WTC11 (cell line): ENCODE data around the gene AMN. TPM values are rescaled to one million over a fixed set of nuclear protein-coding genes. Genes with fewer than 3 reads are reported as not detected.

ENCODE experiments used
- ATAC-seq: fragments of 200-7000 bp; cut with Tn5 transposase; 2 replicates; pipeline ENCODE4 v1.10.0; 2021; ENCODE audit warnings: mild to moderate bottlenecking, moderate library complexity
- CTCF ChIA-PET: fragments of 300-600 bp; sonication (Branson Sonifier 250); formaldehyde crosslinking; loops from one replicate; lab custom pipeline; 2021; ENCODE audit warnings: antibody characterized with exemption; lab: Charles Lee
- POLR2A ChIA-PET: fragments of 350-600 bp; sonication (Branson Sonifier 250); formaldehyde crosslinking; loops from one replicate; lab custom pipeline; 2021; ENCODE audit warnings: antibody characterized with exemption; lab: Charles Lee
- DNase-seq: peaks from one replicate; pipeline ENCODE4 v3.0.0; 2021; ENCODE audit warnings: low spot score
- H3K27ac Mint-ChIP-seq: 2 replicates; pipeline ENCODE4 v1.8.0; 2021; ENCODE audit warnings: mixed read lengths
- H3K27me3 Mint-ChIP-seq: 2 replicates; pipeline ENCODE4 v1.8.0; 2021; ENCODE audit warnings: low read depth, mild to moderate bottlenecking, moderate library complexity, mixed read lengths
- H3K36me3 Mint-ChIP-seq: 2 replicates; pipeline ENCODE4 v1.8.0; 2021; ENCODE audit warnings: mixed read lengths
- H3K4me1 Mint-ChIP-seq: 2 replicates; pipeline ENCODE4 v1.8.0; 2022; ENCODE audit warnings: mixed read lengths
- H3K4me3 Mint-ChIP-seq: 2 replicates; pipeline ENCODE4 v1.8.0; 2021; ENCODE audit warnings: mild to moderate bottlenecking, moderate library complexity, mixed read lengths
- H3K9me3 Mint-ChIP-seq: 2 replicates; pipeline ENCODE4 v1.8.0; 2021; ENCODE audit warnings: mixed read lengths
- ATF3 ChIP-seq: sonication (generic); formaldehyde crosslinking; conservative IDR thresholded peaks from 2 replicates; pipeline ENCODE4 v1.8.1; 2022; ENCODE audit warnings: mild to moderate bottlenecking, missing genetic modification reagents
- CTCF ChIP-seq: fragments of 200-600 bp; IDR thresholded peaks from 2 replicates; pipeline ENCODE4 v1.8.0; 2022; ENCODE audit warnings: antibody characterized with exemption
- E2F4 ChIP-seq: sonication (generic); formaldehyde crosslinking; IDR thresholded peaks from 2 replicates; pipeline ENCODE4 v1.8.1; 2022; ENCODE audit warnings: low read depth, mild to moderate bottlenecking, moderate library complexity, missing genetic modification reagents, borderline replicate concordance
- EMX1 ChIP-seq: fragments of 250-450 bp; sonication (Bioruptor Pico); IDR thresholded peaks from 2 replicates; pipeline ENCODE4 v1.8.0; 2021; ENCODE audit warnings: mild to moderate bottlenecking
- ERG ChIP-seq: fragments of 250-450 bp; sonication (Bioruptor Pico); IDR thresholded peaks from 2 replicates; pipeline ENCODE4 v1.8.0; 2021; ENCODE audit warnings: mild to moderate bottlenecking
- ETV6 ChIP-seq: sonication (generic); formaldehyde crosslinking; IDR thresholded peaks from 2 replicates; pipeline ENCODE4 v1.8.1; 2022; ENCODE audit warnings: mild to moderate bottlenecking, missing genetic modification reagents
- GRHL2 ChIP-seq: fragments of 250-450 bp; sonication (Bioruptor Pico); IDR thresholded peaks from 2 replicates; pipeline ENCODE4 v1.8.0; 2022; ENCODE audit warnings: mild to moderate bottlenecking, moderate library complexity; ENCODE audit not compliant: insufficient replicate concordance, severe bottlenecking
- IRF2 ChIP-seq: sonication (generic); formaldehyde crosslinking; IDR thresholded peaks from 2 replicates; pipeline ENCODE4 v1.8.0; 2022; ENCODE audit warnings: low read depth, missing genetic modification reagents, borderline replicate concordance
- MXD4 ChIP-seq: fragments of 250-450 bp; sonication (Bioruptor Pico); IDR thresholded peaks from 2 replicates; pipeline ENCODE4 v1.8.0; 2021; ENCODE audit warnings: mild to moderate bottlenecking, moderate library complexity, borderline replicate concordance
- OVOL2 ChIP-seq: fragments of 250-450 bp; sonication (Bioruptor Pico); IDR thresholded peaks from 2 replicates; pipeline ENCODE4 v1.9.0; 2021; ENCODE audit warnings: mild to moderate bottlenecking, borderline replicate concordance
- TCF7 ChIP-seq: sonication (generic); formaldehyde crosslinking; IDR thresholded peaks from 2 replicates; pipeline ENCODE4 v1.8.0; 2022; ENCODE audit warnings: mild to moderate bottlenecking, low read depth, missing genetic modification reagents, moderate library complexity
- TEAD1 ChIP-seq: sonication (generic); formaldehyde crosslinking; IDR thresholded peaks from 2 replicates; pipeline ENCODE4 v1.8.0; 2022; ENCODE audit warnings: mild to moderate bottlenecking, missing genetic modification reagents
- ZBTB21 ChIP-seq: sonication (generic); formaldehyde crosslinking; IDR thresholded peaks from 2 replicates; pipeline ENCODE4 v1.8.1; 2023; ENCODE audit warnings: mild to moderate bottlenecking, missing genetic modification reagents, borderline replicate concordance
- ZMAT4 ChIP-seq: fragments of 250-450 bp; sonication (Bioruptor Pico); IDR thresholded peaks from 2 replicates; pipeline ENCODE4 v1.9.0; 2021; ENCODE audit warnings: mild to moderate bottlenecking
- ZNF281 ChIP-seq: sonication (generic); formaldehyde crosslinking; IDR thresholded peaks from 2 replicates; pipeline ENCODE4 v1.8.0; 2023; ENCODE audit warnings: mild to moderate bottlenecking, missing genetic modification reagents
- ZSCAN18 ChIP-seq: fragments of 250-450 bp; sonication (Bioruptor Pico); IDR thresholded peaks from 2 replicates; pipeline ENCODE4 v2.1.2; 2022; ENCODE audit warnings: mild to moderate bottlenecking, moderate library complexity
- total RNA-seq: library from RNA; stranded (reverse); gene quantifications from 3 replicates; pipeline ENCODE4 v1.2.3, GENCODE V29; 2021
- TF ChIP-seq, protein P1 (sequence below): sonication (generic); formaldehyde crosslinking; IDR thresholded peaks from 2 replicates; pipeline ENCODE4 v1.8.1; 2023; ENCODE audit warnings: mild to moderate bottlenecking, moderate library complexity, missing genetic modification reagents
- TF ChIP-seq, protein P2 (sequence below): sonication (generic); formaldehyde crosslinking; IDR thresholded peaks from 2 replicates; pipeline ENCODE4 v1.8.1; 2022; ENCODE audit warnings: low read depth, missing genetic modification reagents, borderline replicate concordance

AMN gene
- total RNA-seq, 1 experiment from 2014 or later = 2.8 TPM

DNA sequence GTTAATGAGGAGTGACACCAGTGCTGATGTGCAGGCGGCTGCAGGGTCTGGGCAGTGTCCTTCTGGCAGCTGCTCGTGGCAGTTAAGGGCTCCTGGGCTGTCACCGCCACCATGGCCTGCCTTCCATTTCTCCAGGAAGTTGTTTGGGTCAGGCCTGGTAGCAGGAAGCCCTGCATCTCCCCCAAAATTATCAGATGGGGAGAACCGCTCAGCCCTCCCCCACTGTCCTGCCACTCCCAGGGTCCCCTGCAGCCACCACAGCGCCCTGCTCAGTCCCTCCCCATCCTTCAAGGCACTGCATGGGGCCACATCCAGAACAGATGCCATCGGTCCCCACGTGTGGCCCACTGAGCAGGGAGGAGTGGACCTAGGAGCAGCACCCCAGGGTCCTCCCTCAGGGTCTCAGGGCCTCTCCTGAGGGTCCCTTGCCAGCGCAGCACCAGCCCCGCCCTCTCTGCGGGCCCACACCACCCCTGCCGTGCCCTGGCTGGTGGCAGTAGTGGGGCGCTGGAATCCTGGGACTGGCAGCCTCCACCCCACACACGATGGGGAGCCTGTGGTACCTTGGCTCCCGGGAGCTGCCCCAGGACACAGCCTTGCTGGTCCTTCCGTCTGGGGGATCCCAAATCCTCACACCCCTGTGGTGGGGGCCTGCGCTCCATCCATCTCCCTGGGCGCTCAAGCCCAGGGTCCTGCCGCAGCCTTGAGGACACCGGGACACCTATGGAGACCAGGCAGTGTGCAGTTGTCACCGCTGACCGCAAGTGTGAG lies 10.3 kb upstream of the AMN start (continued):
- TF ChIP-seq, protein P1, sequence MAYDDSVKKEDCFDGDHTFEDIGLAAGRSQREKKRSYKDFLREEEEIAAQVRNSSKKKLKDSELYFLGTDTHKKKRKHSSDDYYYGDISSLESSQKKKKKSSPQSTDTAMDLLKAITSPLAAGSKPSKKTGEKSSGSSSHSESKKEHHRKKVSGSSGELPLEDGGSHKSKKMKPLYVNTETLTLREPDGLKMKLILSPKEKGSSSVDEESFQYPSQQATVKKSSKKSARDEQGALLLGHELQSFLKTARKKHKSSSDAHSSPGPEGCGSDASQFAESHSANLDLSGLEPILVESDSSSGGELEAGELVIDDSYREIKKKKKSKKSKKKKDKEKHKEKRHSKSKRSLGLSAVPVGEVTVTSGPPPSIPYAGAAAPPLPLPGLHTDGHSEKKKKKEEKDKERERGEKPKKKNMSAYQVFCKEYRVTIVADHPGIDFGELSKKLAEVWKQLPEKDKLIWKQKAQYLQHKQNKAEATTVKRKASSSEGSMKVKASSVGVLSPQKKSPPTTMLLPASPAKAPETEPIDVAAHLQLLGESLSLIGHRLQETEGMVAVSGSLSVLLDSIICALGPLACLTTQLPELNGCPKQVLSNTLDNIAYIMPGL (CRISPR knock-in tag) = no peak
- TF ChIP-seq IRF2 (no peak), ETV6 (CRISPR knock-in tag) (no peak), ATF3 (CRISPR knock-in tag) (no peak), ZNF281 (CRISPR knock-in tag) (no peak)

DNA sequence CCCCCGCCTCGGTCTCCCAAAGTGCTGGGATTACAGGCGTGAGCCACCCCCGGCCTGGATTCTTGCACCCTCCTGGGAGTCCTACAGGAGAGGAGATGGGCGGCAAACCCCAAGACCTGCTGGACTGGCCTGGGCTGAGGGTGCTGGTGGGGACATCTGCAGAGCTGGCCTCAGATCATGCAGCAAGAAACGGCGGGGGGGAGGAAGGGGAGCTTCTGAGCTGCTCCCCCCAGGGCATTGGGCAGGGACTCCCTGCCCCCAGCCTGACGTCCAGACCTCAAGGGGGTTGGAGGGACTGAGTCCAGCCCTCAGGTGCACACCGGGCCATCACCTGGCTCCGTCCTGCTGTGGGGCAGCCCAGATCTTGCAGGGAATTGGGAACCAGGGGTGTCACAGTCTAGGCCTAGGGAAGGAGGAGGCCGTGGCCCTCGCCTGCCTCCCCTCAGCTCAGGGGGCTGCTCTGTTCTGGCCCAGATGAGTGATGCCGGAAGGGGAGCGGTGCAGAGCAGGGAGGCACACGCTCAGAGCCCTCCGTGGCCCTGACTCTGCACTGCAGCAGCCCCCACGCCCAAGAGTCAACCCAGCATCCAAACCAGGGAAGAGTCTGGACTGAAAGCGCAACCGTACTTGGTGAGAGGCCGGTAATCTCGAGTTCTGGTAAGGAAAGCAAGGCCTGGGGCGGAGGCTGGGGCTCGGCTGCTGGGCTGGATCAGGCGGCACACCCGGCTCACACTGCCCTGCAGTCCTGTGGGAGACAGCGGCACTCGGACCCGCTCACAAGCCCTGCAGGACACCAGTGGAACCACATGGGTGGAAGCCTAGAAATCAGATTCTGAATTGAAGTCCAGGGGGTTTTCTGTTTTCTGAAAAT lies 8.9 kb upstream of the AMN start:
- peaks cover 2% of the 10 kb centered on the region; the same call in 1 of the 2 replicates for H3K36me3 Mint-ChIP-seq
- no peaks in the 10 kb centered on the region for H3K27me3 Mint-ChIP-seq
- no peaks in the 10 kb centered on the region for H3K4me1 Mint-ChIP-seq
- DNase-seq (no peak), ATAC-seq (no peak)
- H3K4me3 Mint-ChIP-seq = no peak overlapping the region
- POLR2A ChIA-PET = interaction anchor here (0.7 kb wide), 1 partner anchor 115 kb away, joined by 3 read pairs; no protein-coding TSS in a partner anchor
- CTCF ChIA-PET = interaction anchor here (0.6 to 2.3 kb wide), 5 partner anchors 15 to 783 kb away, joined by 3 to 9 read pairs (median 4); no protein-coding TSS in a partner anchor
- TF ChIP-seq GRHL2 (CRISPR knock-in tag) = no peak
- TF ChIP-seq, protein P2, sequence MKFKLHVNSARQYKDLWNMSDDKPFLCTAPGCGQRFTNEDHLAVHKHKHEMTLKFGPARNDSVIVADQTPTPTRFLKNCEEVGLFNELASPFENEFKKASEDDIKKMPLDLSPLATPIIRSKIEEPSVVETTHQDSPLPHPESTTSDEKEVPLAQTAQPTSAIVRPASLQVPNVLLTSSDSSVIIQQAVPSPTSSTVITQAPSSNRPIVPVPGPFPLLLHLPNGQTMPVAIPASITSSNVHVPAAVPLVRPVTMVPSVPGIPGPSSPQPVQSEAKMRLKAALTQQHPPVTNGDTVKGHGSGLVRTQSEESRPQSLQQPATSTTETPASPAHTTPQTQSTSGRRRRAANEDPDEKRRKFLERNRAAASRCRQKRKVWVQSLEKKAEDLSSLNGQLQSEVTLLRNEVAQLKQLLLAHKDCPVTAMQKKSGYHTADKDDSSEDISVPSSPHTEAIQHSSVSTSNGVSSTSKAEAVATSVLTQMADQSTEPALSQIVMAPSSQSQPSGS = no peak
- no peak for TF ChIP-seq ATF3 (CRISPR knock-in tag)
- no peak for TF ChIP-seq EMX1 (CRISPR knock-in tag)
- no peak for TF ChIP-seq ZBTB21 (CRISPR knock-in tag)
- TF ChIP-seq CTCF = no peak
- no peak for TF ChIP-seq MXD4 (CRISPR knock-in tag)
- TF ChIP-seq E2F4 = no peak
- TF ChIP-seq ERG (CRISPR knock-in tag) = no peak
- TF ChIP-seq ZMAT4 (CRISPR knock-in tag) = no peak
- TF ChIP-seq TCF7 (CRISPR knock-in tag) = no peak
- TF ChIP-seq OVOL2 = no peak
- TF ChIP-seq TEAD1 (CRISPR knock-in tag) = no peak
- no peak for TF ChIP-seq ZSCAN18 (CRISPR knock-in tag)
- H3K9me3 Mint-ChIP-seq = no peaks in the 10 kb centered on the region
- no peak overlapping the region for H3K27ac Mint-ChIP-seq
